NCI-H1930 (cell line): Measurements from ENCODE around the gene ZNF770.

ENCODE experiments used
- DNase-seq, 2 experiments: peaks; one replicate each; lab custom pipeline; 2025; lab: John Stamatoyannopoulos, UW

Gene ZNF770

GRCh38 chr15:34988027-34988902 lies at the start of gene ZNF770:
Gene ZNF770 (minus strand): TSS chr15:34988287. CDS start chr15:34983434, 4,853 bp downstream.
- DNase-seq: peak; percentile 40 to 68

- no peak for DNase-seq
Measured at GRCh38 chr15:35028235-35028984, 40.3 kb upstream of the ZNF770 start.

- no peak for DNase-seq
Measured at GRCh38 chr15:35023804-35024203, 35.7 kb upstream of the ZNF770 start.

GRCh38 chr15:35020974-35021373 lies 32.9 kb upstream of the ZNF770 start:
- DNase-seq: no peak

- DNase-seq: no peak
Measured at GRCh38 chr15:35019404-35020327, 31.6 kb upstream of the ZNF770 start.

- no peak for DNase-seq
Measured at GRCh38 chr15:35014241-35014640, 26.2 kb upstream of the ZNF770 start.

- DNase-seq: no peak
Measured at GRCh38 chr15:35013370-35013769, 25.3 kb upstream of the ZNF770 start.

GRCh38 chr15:35007397-35007796 lies 19.3 kb upstream of the ZNF770 start:
- DNase-seq: no peak

- no peak for DNase-seq
Measured at GRCh38 chr15:35005933-35006332, 17.8 kb upstream of the ZNF770 start.

GRCh38 chr15:35003928-35004327 lies 15.8 kb upstream of the ZNF770 start:
- DNase-seq: no peak

- DNase-seq: no peak
Measured at GRCh38 chr15:35000511-35000910, 12.4 kb upstream of the ZNF770 start.

- no peak for DNase-seq
Measured at GRCh38 chr15:34999906-35000305, 11.8 kb upstream of the ZNF770 start.

- DNase-seq: no peak
Measured at GRCh38 chr15:34994925-34995324, 6.8 kb upstream of the ZNF770 start.

- DNase-seq: no peak
Measured at GRCh38 chr15:34993877-34994276, 5.8 kb upstream of the ZNF770 start.

- no peak for DNase-seq
Measured at GRCh38 chr15:34993412-34993811, 5.3 kb upstream of the ZNF770 start.

GRCh38 chr15:34987609-34988026 lies 469 bp downstream of the ZNF770 start:
- DNase-seq: no peak

GRCh38 chr15:34986771-34987480 lies 1.2 kb downstream of the ZNF770 start:
- DNase-seq: no peak

GRCh38 chr15:34986326-34986725 lies 1.8 kb downstream of the ZNF770 start:
- no peak for DNase-seq

- DNase-seq: no peak
Measured at GRCh38 chr15:34984889-34985630, 3.0 kb downstream of the ZNF770 start.

GRCh38 chr15:34976743-34977142 lies 11.3 kb downstream of the ZNF770 start:
- no peak for DNase-seq

- DNase-seq: no peak
Measured at GRCh38 chr15:34976073-34976472, 12.0 kb downstream of the ZNF770 start.
